ENCODE data around the gene KCNK6. TPM values are rescaled to one million over a fixed set of nuclear protein-coding genes. Genes with fewer than 3 reads are reported as not detected.

Gene KCNK6
- total and polyA plus RNA-seq, 4 donors: 3.0 to 10.8 (median 8.5) TPM

DNA sequence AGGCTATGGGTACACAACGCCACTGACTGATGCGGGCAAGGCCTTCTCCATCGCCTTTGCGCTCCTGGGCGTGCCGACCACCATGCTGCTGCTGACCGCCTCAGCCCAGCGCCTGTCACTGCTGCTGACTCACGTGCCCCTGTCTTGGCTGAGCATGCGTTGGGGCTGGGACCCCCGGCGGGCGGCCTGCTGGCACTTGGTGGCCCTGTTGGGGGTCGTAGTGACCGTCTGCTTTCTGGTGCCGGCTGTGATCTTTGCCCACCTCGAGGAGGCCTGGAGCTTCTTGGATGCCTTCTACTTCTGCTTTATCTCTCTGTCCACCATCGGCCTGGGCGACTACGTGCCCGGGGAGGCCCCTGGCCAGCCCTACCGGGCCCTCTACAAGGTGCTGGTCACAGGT lies 6.9 kb downstream of the KCNK6 start:
- Histone ChIP-seq H3K4me1 (ENCODE audit: control insufficient read depth in 5 of 5, insufficient read depth in 5 of 5, low read length in 5 of 5) (peaks cover 0 to 8% (median 0%) of the 10 kb centered on the region in 5 donors), H3K9ac (ENCODE audit: insufficient read depth in 1 of 2, low read length in 2 of 2) (no peak overlapping the region), H3K27me3 (ENCODE audit: control insufficient read depth in 3 of 3, insufficient read depth in 3 of 3, low read length in 2 of 3) (no peaks in the 10 kb centered on the region), H3K4me3 (no peak overlapping the region), H3K27ac (ENCODE audit: low read depth in 1 of 2, low read length in 1 of 2) (no peak overlapping the region), H3K9me3 (ENCODE audit: control insufficient read depth in 4 of 4, insufficient read depth in 3 of 4, low read length in 3 of 4) (no peaks in the 10 kb centered on the region), H3K36me3 (ENCODE audit: control insufficient read depth in 4 of 4, insufficient read depth in 4 of 4, low read length in 4 of 4) (peaks cover 0 to 29% (median 1%) of the 10 kb centered on the region in 4 donors)
- no peak for DNase-seq
- TF ChIP-seq, protein P1, sequence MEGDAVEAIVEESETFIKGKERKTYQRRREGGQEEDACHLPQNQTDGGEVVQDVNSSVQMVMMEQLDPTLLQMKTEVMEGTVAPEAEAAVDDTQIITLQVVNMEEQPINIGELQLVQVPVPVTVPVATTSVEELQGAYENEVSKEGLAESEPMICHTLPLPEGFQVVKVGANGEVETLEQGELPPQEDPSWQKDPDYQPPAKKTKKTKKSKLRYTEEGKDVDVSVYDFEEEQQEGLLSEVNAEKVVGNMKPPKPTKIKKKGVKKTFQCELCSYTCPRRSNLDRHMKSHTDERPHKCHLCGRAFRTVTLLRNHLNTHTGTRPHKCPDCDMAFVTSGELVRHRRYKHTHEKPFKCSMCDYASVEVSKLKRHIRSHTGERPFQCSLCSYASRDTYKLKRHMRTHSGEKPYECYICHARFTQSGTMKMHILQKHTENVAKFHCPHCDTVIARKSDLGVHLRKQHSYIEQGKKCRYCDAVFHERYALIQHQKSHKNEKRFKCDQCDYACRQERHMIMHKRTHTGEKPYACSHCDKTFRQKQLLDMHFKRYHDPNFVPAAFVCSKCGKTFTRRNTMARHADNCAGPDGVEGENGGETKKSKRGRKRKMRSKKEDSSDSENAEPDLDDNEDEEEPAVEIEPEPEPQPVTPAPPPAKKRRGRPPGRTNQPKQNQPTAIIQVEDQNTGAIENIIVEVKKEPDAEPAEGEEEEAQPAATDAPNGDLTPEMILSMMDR (IDR thresholded peaks at IDR 0.05; ENCODE audit: control extremely low read depth, extremely low read depth): no peak
- WGBS, 2 donors: 96% methylated on average over 22 of the region's 22 CpGs
- no peak for ATAC-seq (ENCODE audit: insufficient read depth, low FRiP score)

DNA sequence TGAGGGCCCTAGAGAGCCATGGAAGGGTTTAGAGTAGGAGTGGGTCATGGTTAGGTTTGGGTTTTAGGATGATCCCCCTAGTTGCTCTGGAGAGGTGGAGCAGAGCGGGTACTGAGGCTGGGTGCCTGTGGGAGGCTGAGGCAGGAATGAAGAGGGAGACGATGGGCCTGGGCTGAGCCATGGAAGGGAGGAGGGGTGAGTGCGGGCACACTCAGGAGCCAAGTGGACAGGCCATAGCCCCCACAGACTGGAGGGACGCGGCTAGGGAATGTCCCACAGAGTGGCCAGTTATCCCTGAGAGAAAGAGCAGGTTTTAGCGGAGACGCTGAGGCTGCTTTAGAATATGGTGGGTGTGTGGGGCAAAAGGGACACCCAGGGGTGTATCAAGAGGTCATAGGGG lies 10.0 kb downstream of the KCNK6 start:
- Histone ChIP-seq H3K27ac (ENCODE audit: low read depth in 1 of 2, low read length in 1 of 2) (no peak overlapping the region), H3K4me3 (no peak overlapping the region), H3K9me3 (ENCODE audit: control insufficient read depth in 4 of 4, insufficient read depth in 3 of 4, low read length in 3 of 4) (no peaks in the 10 kb centered on the region), H3K9ac (ENCODE audit: insufficient read depth in 1 of 2, low read length in 2 of 2) (no peak overlapping the region), H3K4me1 (ENCODE audit: control insufficient read depth in 5 of 5, insufficient read depth in 5 of 5, low read length in 5 of 5) (no peaks in the 10 kb centered on the region), H3K36me3 (ENCODE audit: control insufficient read depth in 4 of 4, insufficient read depth in 4 of 4, low read length in 4 of 4) (peaks cover 0 to 29% (median 0%) of the 10 kb centered on the region in 4 donors), H3K27me3 (ENCODE audit: control insufficient read depth in 3 of 3, insufficient read depth in 3 of 3, low read length in 2 of 3) (no peaks in the 10 kb centered on the region)
- TF ChIP-seq, protein P1 (IDR thresholded peaks at IDR 0.05; ENCODE audit: control extremely low read depth, extremely low read depth): no peak
- ATAC-seq (ENCODE audit: insufficient read depth, low FRiP score) (no peak), DNase-seq (no peak)
- WGBS, 2 donors: 94 to 95% methylated on average over 7 of the region's 7 CpGs

- TF ChIP-seq, protein P1 (IDR thresholded peaks at IDR 0.05; ENCODE audit: control extremely low read depth, extremely low read depth): no peak
- no peak overlapping the region for H3K4me3 ChIP-seq
- 90 to 93% methylated on average over 1 of the region's 1 CpG for WGBS, 2 donors
- H3K36me3 ChIP-seq (ENCODE audit: control insufficient read depth in 4 of 4, insufficient read depth in 4 of 4, low read length in 4 of 4): peaks cover 0 to 19% (median 0%) of the 10 kb centered on the region in 4 donors
- no peaks in the 10 kb centered on the region for H3K27me3 ChIP-seq (ENCODE audit: control insufficient read depth in 3 of 3, insufficient read depth in 3 of 3, low read length in 2 of 3)
- no peak overlapping the region for H3K27ac ChIP-seq (ENCODE audit: low read depth in 1 of 2, low read length in 1 of 2)
- no peaks in the 10 kb centered on the region for H3K9me3 ChIP-seq (ENCODE audit: control insufficient read depth in 4 of 4, insufficient read depth in 3 of 4, low read length in 3 of 4)
- ATAC-seq (ENCODE audit: insufficient read depth, low FRiP score): no peak
- peaks cover 0 to under 1% (median 0%) of the 10 kb centered on the region in 5 donors for H3K4me1 ChIP-seq (ENCODE audit: control insufficient read depth in 5 of 5, insufficient read depth in 5 of 5, low read length in 5 of 5)
- DNase-seq: no peak
- H3K9ac ChIP-seq (ENCODE audit: insufficient read depth in 1 of 2, low read length in 2 of 2): no peak overlapping the region
Measured at GRCh38 chr19:38331728-38332127, 12.1 kb downstream of the KCNK6 start.

- peak in 2 of 3 donors; percentile 30 to 53 for DNase-seq
- H3K4me1 ChIP-seq (ENCODE audit: control insufficient read depth in 5 of 5, insufficient read depth in 5 of 5, low read length in 5 of 5): peaks cover 0 to 8% (median 0%) of the 10 kb centered on the region in 5 donors
- no peak overlapping the region for H3K9ac ChIP-seq (ENCODE audit: insufficient read depth in 1 of 2, low read length in 2 of 2)
- H3K27ac ChIP-seq (ENCODE audit: low read depth in 1 of 2, low read length in 1 of 2): no peak overlapping the region
- H3K27me3 ChIP-seq (ENCODE audit: control insufficient read depth in 3 of 3, insufficient read depth in 3 of 3, low read length in 2 of 3): no peaks in the 10 kb centered on the region
- WGBS, 2 donors: 75 to 81% methylated on average over 9 of the region's 9 CpGs
- TF ChIP-seq, protein P1 (IDR thresholded peaks at IDR 0.05; ENCODE audit: control extremely low read depth, extremely low read depth): no peak
- ATAC-seq (ENCODE audit: insufficient read depth, low FRiP score): no peak
- peaks cover 0 to 3% (median 0%) of the 10 kb centered on the region in 4 donors for H3K36me3 ChIP-seq (ENCODE audit: control insufficient read depth in 4 of 4, insufficient read depth in 4 of 4, low read length in 4 of 4)
- no peak overlapping the region for H3K4me3 ChIP-seq
- no peaks in the 10 kb centered on the region for H3K9me3 ChIP-seq (ENCODE audit: control insufficient read depth in 4 of 4, insufficient read depth in 3 of 4, low read length in 3 of 4)
Measured at GRCh38 chr19:38333245-38333644, 13.6 kb downstream of the KCNK6 start.

Measured in lung (tissue), 12 donors.